ENCODE measurements around the gene LDB2. TPM values are rescaled to one million over a fixed set of nuclear protein-coding genes. Genes with fewer than 3 reads are reported as not detected.

LDB2 gene
- total RNA-seq, 1 donor from 2014 or later = 4.9 TPM

GRCh38 chr4:16627999-16628398 lies 270.4 kb downstream of the LDB2 start:
- H3K36me3 ChIP-seq (ENCODE audit: insufficient read depth, low read length) = no peaks in the 10 kb centered on the region
- peak overlapping the region; percentile 75 for H3K9ac ChIP-seq (ENCODE audit: low read length)
- FAIRE-seq = peak; percentile 95
- H3K4me2 ChIP-seq (ENCODE audit: low read length) = peak overlapping the region; percentile 78
- H4K20me1 ChIP-seq (ENCODE audit: insufficient read depth, low read length) = no peaks in the 10 kb centered on the region
- Mint-ChIP-seq H3K9me3 (ENCODE audit: unreplicated experiment) (no peaks in the 10 kb centered on the region), H3K4me1 (ENCODE audit: low read depth, unreplicated experiment) (peaks cover 14% of the 10 kb centered on the region), H3K36me3 (ENCODE audit: low read depth, unreplicated experiment) (no peaks in the 10 kb centered on the region), H3K27ac (ENCODE audit: unreplicated experiment) (peak overlapping the region; percentile 44), H3K27me3 (ENCODE audit: low read depth, unreplicated experiment) (peaks cover 4% of the 10 kb centered on the region), H3K4me3 (ENCODE audit: unreplicated experiment) (no peak overlapping the region)
- H3K9me3 ChIP-seq (ENCODE audit: insufficient read depth, low read depth, low read length) = no peaks in the 10 kb centered on the region
- no peaks in the 10 kb centered on the region for H3K27me3 ChIP-seq (ENCODE audit: insufficient read depth, low read length)
- DNase-seq (ENCODE audit: low read depth) = peak; percentile 96
- H3K4me3 ChIP-seq (ENCODE audit: insufficient read depth, low read depth, low read length) = peak overlapping the region; percentile 25
- H2AFZ ChIP-seq (ENCODE audit: low read depth, low read length) = no peak overlapping the region
- H3K79me2 ChIP-seq (ENCODE audit: insufficient read depth, low read length) = no peaks in the 10 kb centered on the region
- TF ChIP-seq EZH2 (IDR thresholded peaks at IDR 0.05; ENCODE audit: insufficient read depth, low read length) = no peak
- TF ChIP-seq CTCF (IDR thresholded peaks at IDR 0.05; ENCODE audit: insufficient read depth, low read depth, low read length) = no peak
- peaks cover 25% of the 10 kb centered on the region for H3K4me1 ChIP-seq (ENCODE audit: insufficient read depth, low read length)
- peak overlapping the region; percentile 96 for H3K27ac ChIP-seq (ENCODE audit: low read depth, low read length)

GRCh38 chr4:16626945-16627344 lies 271.5 kb downstream of the LDB2 start:
- Histone ChIP-seq H3K36me3 (ENCODE audit: insufficient read depth, low read length) (no peaks in the 10 kb centered on the region), H3K4me1 (ENCODE audit: insufficient read depth, low read length) (peaks cover 25% of the 10 kb centered on the region), H3K9me3 (ENCODE audit: insufficient read depth, low read depth, low read length) (no peaks in the 10 kb centered on the region), H3K4me3 (ENCODE audit: insufficient read depth, low read depth, low read length) (no peak overlapping the region), H3K79me2 (ENCODE audit: insufficient read depth, low read length) (no peaks in the 10 kb centered on the region), H3K27me3 (ENCODE audit: insufficient read depth, low read length) (no peaks in the 10 kb centered on the region), H4K20me1 (ENCODE audit: insufficient read depth, low read length) (no peaks in the 10 kb centered on the region), H3K9ac (ENCODE audit: low read length) (peak overlapping the region; percentile 75), H2AFZ (ENCODE audit: low read depth, low read length) (no peak overlapping the region), H3K27ac (ENCODE audit: low read depth, low read length) (peak overlapping the region; percentile 96), H3K4me2 (ENCODE audit: low read length) (peak overlapping the region; percentile 78)
- Mint-ChIP-seq H3K36me3 (ENCODE audit: low read depth, unreplicated experiment) (no peaks in the 10 kb centered on the region), H3K4me3 (ENCODE audit: unreplicated experiment) (no peak overlapping the region), H3K27ac (ENCODE audit: unreplicated experiment) (no peak overlapping the region), H3K4me1 (ENCODE audit: low read depth, unreplicated experiment) (peaks cover 14% of the 10 kb centered on the region), H3K27me3 (ENCODE audit: low read depth, unreplicated experiment) (peaks cover 4% of the 10 kb centered on the region), H3K9me3 (ENCODE audit: unreplicated experiment) (no peaks in the 10 kb centered on the region)
- DNase-seq (ENCODE audit: low read depth) = peak; percentile 97
- FAIRE-seq = peak; percentile 98
- TF ChIP-seq CTCF (IDR thresholded peaks at IDR 0.05; ENCODE audit: insufficient read depth, low read depth, low read length) (no peak), EZH2 (IDR thresholded peaks at IDR 0.05; ENCODE audit: insufficient read depth, low read length) (no peak)

- no peak overlapping the region for H3K27ac Mint-ChIP-seq (ENCODE audit: unreplicated experiment)
- H3K36me3 Mint-ChIP-seq (ENCODE audit: low read depth, unreplicated experiment) = no peaks in the 10 kb centered on the region
- H2AFZ ChIP-seq (ENCODE audit: low read depth, low read length) = no peak overlapping the region
- H3K9me3 ChIP-seq (ENCODE audit: insufficient read depth, low read depth, low read length) = no peaks in the 10 kb centered on the region
- no peak overlapping the region for H3K9ac ChIP-seq (ENCODE audit: low read length)
- H3K36me3 ChIP-seq (ENCODE audit: insufficient read depth, low read length) = no peaks in the 10 kb centered on the region
- H3K4me3 Mint-ChIP-seq (ENCODE audit: unreplicated experiment) = no peak overlapping the region
- no peak overlapping the region for H3K27ac ChIP-seq (ENCODE audit: low read depth, low read length)
- peaks cover 4% of the 10 kb centered on the region for H3K27me3 Mint-ChIP-seq (ENCODE audit: low read depth, unreplicated experiment)
- H3K4me1 Mint-ChIP-seq (ENCODE audit: low read depth, unreplicated experiment) = peaks cover 10% of the 10 kb centered on the region
- H3K79me2 ChIP-seq (ENCODE audit: insufficient read depth, low read length) = no peaks in the 10 kb centered on the region
- H3K27me3 ChIP-seq (ENCODE audit: insufficient read depth, low read length) = no peaks in the 10 kb centered on the region
- FAIRE-seq (no peak), DNase-seq (ENCODE audit: low read depth) (no peak)
- H3K4me3 ChIP-seq (ENCODE audit: insufficient read depth, low read depth, low read length) = no peak overlapping the region
- H3K9me3 Mint-ChIP-seq (ENCODE audit: unreplicated experiment) = no peaks in the 10 kb centered on the region
- no peaks in the 10 kb centered on the region for H4K20me1 ChIP-seq (ENCODE audit: insufficient read depth, low read length)
- peaks cover 17% of the 10 kb centered on the region for H3K4me1 ChIP-seq (ENCODE audit: insufficient read depth, low read length)
- H3K4me2 ChIP-seq (ENCODE audit: low read length) = no peak overlapping the region
- TF ChIP-seq CTCF (IDR thresholded peaks at IDR 0.05; ENCODE audit: insufficient read depth, low read depth, low read length) (no peak), EZH2 (IDR thresholded peaks at IDR 0.05; ENCODE audit: insufficient read depth, low read length) (no peak)
Measured at GRCh38 chr4:16622826-16623225, 275.6 kb downstream of the LDB2 start.

All from astrocyte (in vitro differentiated cells and primary cell).